NB4 (cell line): ENCODE results near the gene ATP9B.

Experiments
- DNase-seq: peaks from one replicate; pipeline ENCODE4 v3.0.0; 2010; ENCODE audit warnings: low read depth
- H3K4me3 ChIP-seq: one replicate; pipeline ENCODE4 v1.5.1; 2011; ENCODE audit warnings: mild to moderate bottlenecking, low read depth, low read length, moderate library complexity
- MYC ChIP-seq: IDR thresholded peaks from 2 replicates; pipeline ENCODE4 v1.6.1; 2011; ENCODE audit warnings: low read depth, low read length
- POLR2A ChIP-seq: IDR thresholded peaks from 2 replicates; pipeline ENCODE4 v1.6.1; 2011; ENCODE audit warnings: mild to moderate bottlenecking; ENCODE audit not compliant: insufficient read length; ENCODE audit errors: extremely low read depth
- TF ChIP-seq, protein P1 (sequence below): IDR thresholded peaks from one replicate; pipeline ENCODE4 v1.5.1; 2012; ENCODE audit warnings: low read depth, low read length
- TF ChIP-seq, protein P2 (sequence below): IDR thresholded peaks from 2 replicates; pipeline ENCODE4 v1.6.1; 2011; ENCODE audit warnings: low read depth, low read length

Gene ATP9B

DNA sequence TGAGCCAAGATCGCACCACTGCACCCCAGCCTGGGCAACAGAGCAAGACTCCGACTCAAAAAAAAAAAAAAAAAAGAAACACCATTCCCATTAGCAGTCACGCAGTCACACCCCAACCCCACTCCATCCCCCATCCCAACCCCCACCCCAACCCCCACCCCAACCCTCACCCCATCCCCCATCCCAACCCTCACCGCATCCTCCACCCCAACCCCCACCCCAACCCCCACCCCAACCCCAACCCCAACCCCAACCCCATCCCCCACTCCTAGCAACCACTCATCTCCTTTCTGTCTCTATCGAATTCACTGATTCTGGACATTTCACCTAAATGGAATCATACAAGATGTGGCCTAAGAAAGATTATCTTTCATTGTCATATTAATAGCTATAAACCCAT is 25.9 kb upstream of the ATP9B start:
- no peak for DNase-seq
- no peak overlapping the region for H3K4me3 ChIP-seq
- TF ChIP-seq POLR2A (no peak), MYC (no peak)
- TF ChIP-seq, protein P1, sequence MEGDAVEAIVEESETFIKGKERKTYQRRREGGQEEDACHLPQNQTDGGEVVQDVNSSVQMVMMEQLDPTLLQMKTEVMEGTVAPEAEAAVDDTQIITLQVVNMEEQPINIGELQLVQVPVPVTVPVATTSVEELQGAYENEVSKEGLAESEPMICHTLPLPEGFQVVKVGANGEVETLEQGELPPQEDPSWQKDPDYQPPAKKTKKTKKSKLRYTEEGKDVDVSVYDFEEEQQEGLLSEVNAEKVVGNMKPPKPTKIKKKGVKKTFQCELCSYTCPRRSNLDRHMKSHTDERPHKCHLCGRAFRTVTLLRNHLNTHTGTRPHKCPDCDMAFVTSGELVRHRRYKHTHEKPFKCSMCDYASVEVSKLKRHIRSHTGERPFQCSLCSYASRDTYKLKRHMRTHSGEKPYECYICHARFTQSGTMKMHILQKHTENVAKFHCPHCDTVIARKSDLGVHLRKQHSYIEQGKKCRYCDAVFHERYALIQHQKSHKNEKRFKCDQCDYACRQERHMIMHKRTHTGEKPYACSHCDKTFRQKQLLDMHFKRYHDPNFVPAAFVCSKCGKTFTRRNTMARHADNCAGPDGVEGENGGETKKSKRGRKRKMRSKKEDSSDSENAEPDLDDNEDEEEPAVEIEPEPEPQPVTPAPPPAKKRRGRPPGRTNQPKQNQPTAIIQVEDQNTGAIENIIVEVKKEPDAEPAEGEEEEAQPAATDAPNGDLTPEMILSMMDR = no peak
- TF ChIP-seq, protein P2, sequence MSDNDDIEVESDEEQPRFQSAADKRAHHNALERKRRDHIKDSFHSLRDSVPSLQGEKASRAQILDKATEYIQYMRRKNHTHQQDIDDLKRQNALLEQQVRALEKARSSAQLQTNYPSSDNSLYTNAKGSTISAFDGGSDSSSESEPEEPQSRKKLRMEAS = no peak

DNA sequence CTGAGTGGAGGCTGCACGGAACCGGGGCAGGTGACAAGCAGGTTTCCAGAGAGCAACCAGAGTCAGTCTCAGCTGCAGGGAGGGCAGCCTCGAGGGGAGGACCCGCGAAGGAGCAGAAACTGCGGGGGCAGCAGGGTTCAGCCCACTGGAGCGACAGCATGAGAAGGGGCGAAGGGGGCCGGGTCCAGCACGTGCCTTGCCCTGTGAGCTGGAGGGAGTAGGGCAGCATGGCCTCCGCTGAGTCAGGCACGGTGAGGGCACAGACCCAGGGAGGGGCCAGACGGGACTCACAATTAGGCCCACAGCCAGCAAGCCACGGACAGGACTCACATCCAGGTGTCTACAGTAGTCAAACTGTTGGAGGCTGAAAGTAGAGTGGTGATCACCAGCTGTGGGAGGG is 22.7 kb upstream of the ATP9B start:
- DNase-seq = no peak
- TF ChIP-seq, protein P1 = no peak
- TF ChIP-seq POLR2A (no peak), MYC (no peak)
- TF ChIP-seq, protein P2 = no peak
- H3K4me3 ChIP-seq = no peak overlapping the region

DNA sequence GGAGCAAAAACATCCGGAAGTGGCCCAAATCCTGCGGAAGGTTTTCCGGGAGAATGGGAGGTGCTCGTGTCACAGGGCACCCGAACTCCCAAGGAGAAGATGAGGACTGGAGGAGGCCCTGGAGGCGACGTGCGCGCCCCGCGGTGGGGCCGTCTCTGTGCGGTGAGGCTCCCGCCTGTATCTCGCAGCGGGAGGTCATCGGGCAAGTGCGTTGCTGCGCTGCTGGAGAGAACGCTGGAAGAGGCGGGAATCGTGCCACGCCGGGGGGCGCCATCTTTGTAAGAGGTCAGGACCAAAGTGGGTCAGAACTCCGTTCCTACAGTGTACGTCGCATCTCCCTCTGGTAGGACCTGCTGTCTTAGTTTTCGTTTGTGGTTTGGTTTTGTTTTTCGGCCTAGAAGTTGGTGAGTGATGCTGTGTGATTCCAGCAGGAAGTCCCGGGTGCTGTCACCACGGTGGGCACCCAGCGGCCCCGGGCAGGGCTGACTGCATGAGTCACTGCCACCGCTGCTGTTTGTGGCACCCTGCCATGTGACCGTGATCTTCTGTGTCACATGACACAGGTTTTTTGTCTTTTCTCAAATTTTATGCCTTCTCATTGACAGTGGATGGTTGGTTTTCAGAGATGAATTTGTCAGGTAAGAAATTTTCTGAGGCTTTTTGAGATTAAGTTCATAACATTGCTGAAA is 21.5 kb upstream of the ATP9B start:
- peak; percentile 35 for DNase-seq
- TF ChIP-seq MYC (no peak), POLR2A (no peak)
- TF ChIP-seq, protein P1 = no peak
- TF ChIP-seq, protein P2 = no peak
- no peak overlapping the region for H3K4me3 ChIP-seq

DNA sequence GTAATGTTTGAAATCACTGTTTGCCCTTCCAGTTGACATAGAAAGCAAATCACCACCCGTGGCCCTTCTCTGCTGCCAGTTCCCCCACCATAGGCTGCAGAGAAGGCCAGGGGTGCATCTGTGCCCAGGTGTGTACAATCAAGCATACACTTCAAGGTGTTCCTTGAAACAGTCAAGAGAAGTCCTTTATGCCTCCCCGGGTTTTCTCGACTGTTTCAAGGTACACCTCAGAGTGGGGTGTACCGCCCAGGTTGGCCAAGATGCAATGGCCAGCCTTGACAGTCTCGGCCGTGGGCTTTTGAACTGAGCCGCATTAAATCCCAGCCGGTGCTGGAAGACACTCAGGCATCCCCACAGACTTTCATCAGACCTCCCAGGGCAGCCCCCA is 21.0 kb upstream of the ATP9B start:
- TF ChIP-seq, protein P2 = no peak
- TF ChIP-seq, protein P1 = no peak
- no peak for TF ChIP-seq POLR2A
- TF ChIP-seq MYC = no peak
- no peak for DNase-seq
- H3K4me3 ChIP-seq = no peak overlapping the region

DNA sequence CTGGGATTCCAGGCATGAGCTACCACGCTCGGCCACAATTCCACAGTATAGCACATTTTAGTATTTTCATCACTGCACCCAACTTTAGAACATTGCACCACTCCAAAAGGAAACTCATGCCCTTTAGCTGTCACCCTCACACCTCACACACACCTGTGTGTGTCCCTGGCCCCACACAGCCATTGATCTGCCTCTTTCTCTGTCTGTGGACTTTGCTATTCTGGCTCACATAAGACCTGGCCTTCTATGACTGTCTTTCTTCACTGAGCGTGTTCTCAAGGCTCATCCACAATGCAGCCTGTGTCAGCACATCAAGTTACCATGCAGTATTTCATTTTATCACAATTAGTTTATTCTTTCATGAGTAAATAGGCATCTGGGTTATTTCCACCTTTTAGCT is 19.7 kb upstream of the ATP9B start:
- no peak for DNase-seq
- no peak overlapping the region for H3K4me3 ChIP-seq
- TF ChIP-seq, protein P2 = no peak
- TF ChIP-seq MYC (no peak), POLR2A (no peak)
- TF ChIP-seq, protein P1 = no peak
